GM21367 (cell line): Measurements from ENCODE around the gene ORAI2.
A peak's percentile ranks its signal among the peaks of the same experiment; 100 is the strongest.

Experiments used
- ATAC-seq: cut with Tn5 transposase; IDR thresholded peaks from one replicate; pipeline ENCODE4 v1.9.1; 2021; ENCODE audit not compliant: unreplicated experiment

ORAI2 gene

DNA sequence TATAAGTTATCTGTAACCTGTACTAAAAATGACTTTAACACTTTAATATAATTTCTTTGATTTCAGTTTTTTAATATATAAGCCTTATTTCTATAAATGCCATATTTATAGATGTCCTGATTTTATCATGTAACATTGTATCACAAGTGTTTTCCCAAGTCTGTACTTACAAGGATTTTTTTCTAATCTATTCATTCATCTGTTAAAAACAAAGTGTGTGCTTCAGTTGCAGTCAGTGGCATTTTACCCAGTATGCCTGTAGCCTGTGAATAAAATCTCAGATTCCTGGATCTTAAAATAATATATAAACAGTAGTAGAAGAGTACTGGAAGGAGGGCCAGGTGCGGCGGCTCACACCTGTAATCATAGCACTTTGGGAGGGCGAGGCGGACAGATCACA is 19.8 kb upstream of the ORAI2 start:
- ATAC-seq, result no peak

DNA sequence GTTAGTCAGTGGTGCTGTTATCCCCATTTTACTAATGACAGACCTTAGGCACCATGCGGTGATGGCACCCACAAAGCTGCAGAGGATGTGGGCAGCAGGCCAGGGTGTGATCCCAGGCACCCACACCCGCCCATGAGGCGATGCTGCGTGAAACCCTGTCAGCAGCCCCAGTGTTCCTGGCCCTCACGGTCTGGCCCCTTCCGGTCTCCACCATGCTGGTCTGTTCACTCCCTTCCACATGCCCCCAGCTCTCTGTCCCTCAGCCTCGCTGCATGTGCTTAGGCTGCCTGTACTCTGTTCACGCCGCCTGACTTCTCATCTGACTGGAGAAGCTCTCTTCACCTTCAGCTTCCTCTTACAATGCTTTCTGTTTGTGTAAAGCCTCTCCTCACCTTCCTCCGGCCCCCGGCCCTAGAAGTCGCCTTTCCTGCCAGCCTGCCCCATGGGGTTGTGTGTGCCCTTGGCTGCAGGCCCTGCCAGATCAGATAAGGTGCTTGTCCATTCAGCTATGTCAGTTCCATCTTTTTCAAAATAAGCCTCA is 17.6 kb upstream of the ORAI2 start:
- peak; percentile 52 for ATAC-seq

DNA sequence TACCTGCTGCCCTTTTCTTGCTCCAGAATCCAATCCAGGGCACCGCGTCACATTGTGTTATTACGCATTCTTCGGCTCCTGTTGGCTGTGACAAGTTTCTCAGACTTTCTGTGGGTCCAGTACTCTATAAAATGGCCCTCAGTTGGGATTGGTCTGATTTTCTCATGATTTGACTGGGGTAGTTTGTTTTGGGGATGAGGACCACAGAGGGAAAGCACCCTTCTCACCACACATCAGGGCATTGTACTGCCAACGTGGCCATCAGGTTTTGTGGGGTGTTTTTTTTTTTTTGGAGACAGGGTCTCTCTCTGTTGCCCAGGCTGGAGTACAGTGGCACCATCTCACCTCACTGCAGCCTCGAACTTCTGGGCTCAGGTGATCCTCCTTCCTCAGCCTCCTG is 17.0 kb upstream of the ORAI2 start:
- no peak for ATAC-seq

DNA sequence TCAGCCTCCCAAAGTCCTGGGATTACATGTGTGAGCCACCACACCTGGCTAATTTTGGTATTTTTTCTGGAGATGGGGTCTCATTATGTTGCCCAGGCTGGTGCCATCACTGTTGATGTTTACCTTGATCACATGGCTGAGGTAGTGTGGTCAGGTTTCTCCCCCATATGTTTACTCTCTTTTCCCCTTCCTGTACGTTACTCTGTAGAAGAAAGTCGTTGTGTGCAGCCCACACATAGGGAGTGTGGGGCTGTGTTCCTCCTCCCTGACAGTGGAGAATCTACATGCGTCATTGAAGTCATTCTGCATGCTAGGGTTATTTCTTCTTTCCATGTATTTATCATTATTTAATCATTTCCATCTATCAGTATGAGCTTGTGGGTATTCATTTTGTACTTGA is 16.3 kb upstream of the ORAI2 start:
- no peak for ATAC-seq

DNA sequence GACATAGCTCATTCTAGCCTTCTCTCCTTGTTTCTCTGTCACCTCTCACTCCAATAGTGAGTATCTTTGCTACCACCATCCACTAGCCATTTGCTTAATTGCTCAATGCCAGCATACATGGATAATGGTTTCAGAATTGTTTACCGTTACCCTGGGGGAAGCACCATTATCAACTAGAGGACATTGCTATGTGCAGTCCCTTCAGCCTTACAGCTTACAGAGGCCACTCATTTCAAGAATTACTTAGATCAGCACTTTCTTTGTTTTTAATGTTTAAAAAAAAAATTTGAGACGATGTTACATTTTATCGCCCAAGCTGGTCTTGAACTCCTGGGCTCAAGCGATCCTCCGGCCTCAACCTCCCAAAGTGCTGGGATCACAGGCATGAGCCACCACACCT is 14.8 kb upstream of the ORAI2 start:
- no peak for ATAC-seq

DNA sequence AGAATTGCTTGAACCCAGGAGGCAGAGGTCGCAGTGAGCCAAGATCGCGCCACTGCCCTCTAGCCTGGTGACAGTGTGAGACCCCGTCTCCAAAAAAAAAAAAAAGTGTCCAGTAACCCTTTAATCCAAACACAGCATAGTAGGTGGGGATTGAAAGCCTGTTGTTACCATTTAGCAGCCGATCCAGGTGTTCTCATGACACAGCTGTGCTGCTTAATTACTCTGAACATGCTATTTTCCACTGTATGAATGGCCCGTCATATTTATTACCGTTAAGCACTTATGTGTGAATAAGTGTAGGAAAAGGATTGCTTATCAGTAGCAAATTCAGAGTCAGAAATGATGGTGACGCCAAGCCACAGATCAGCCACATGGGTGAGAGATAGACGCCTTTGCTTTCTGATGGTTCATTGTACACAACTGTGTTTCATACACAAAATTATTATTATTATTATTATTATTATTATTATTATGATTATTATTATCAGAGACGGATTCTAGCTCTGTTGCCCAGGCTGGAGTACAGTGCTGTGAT is 11.6 kb upstream of the ORAI2 start:
- ATAC-seq, result no peak

DNA sequence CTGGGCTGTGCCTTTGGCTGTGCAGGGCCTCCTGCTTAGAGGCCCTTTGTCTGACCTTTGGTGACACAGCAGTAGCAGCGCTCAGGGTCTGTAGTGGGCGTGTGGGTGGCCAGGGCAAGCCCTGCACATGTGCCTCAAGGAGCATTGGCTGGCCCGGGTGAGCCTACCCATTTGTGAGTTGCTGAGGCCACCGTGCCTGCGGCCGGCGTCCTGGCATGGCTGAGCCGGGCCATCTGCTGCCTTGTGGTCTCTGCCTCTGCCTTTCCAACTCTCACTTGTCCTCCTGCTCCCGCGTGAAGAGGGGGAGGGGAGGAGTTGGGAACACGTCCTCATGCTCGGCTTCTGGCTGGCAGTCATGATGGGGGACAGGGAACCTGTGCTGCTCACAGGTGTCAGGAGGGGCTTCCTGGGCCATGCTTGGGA is 9.2 kb upstream of the ORAI2 start:
- ATAC-seq, result no peak

DNA sequence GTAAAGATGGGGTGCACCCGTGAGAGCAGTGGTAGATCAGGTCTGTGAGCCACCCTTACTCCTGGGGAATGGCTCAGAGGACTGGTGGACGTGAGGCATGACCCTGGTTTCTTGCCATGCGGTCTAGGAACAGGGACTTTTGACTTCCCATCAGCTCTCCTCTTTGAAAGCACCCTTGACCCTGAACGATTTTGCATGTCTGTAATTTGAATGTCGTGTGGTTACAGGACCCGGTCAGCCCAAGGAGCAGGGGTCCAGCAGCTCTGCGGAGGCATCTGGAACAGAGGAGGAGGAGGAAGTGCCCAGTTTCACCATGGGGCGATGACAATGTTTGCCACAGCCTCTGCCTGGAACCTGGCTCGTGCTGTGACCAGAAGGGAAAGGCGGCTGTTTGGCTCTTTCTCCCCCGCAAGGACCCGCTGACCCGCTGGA is 8.6 kb upstream of the ORAI2 start:
- ATAC-seq, result no peak

DNA sequence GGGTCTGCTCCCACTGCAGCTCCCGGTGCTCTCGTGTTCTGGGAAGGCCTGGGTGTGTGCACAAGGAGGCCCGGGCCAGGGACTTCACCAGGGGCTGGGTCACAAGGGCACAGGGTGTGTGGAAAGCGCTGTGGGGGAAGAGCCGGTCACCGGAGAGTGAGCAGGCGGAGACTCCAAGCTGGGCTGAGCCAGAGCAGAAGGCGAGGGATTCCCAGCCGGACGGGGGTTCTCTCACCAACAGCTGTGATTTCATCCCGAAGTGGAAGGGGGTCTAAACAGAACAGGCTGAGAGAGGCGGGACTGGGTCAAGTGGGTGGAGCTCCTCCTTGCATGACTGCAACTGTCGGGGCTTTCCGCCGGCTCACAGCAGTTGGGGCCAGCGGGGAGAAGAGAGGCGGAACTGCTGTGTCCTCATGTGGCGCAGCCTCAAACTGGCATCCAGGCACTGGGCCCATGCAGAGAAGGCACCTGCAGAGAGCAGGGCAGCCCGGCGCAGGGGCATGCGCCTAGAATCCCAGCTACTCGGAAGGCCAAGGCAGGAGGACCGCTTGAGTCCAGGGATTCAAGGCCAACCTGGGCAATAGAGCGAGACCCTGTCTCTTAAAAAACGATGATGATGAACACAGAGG is 7.6 kb upstream of the ORAI2 start:
- peak; percentile 54 for ATAC-seq

DNA sequence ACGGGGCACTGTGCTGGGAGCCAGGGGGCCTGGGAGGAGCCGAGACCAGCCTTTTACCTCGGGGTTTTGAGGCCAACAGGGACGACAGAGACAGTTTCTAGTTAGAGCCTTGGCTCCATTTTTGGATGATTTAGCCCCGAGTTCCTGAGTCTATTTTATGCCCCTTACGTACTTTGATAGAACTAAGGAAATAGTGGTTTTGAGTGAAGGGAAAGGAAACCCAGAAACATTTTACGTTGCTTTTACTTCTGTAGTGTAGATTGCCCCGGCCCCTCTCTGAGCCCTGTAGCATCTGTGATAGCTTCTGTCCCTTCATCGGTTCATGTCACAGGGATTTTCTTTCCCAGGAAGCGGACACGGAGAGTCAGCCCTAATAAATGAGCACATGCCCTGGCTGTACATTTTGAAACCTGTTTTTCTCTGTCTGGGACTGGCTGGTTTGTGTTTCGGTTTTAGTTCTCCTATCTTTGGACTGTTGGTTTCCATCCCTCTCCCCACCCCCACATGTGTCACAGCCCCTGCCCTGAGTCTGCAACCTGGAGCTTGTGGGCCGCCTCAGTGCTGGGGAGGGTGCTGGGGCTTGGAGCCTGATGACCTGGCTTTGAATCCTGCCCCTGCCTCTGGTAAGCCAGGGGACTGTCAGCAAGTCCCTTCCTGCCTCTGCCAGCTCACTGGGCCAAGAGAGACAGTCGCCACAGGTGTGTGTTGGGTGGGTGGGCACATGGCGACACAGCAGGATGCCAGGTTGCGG is 6.9 kb upstream of the ORAI2 start:
- peak; percentile 39 for ATAC-seq

DNA sequence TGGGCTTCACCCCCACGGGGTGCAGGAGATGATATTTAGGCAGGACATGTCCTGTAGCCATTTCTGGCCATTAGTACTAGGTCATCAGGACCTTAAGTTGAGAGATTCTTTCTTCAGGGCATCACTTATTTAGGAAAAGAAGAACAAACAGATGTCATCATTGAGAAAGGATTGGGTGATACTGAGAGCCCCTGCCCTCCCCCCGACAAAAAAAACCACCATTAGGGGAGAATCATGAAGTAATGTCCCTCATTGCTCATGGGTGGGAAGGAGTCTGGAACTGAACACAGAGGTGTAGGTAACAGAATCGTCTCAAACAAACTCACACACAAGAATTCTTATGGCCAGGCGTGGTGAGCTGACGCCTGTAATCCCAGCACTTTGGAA is 6.4 kb upstream of the ORAI2 start:
- no peak for ATAC-seq

DNA sequence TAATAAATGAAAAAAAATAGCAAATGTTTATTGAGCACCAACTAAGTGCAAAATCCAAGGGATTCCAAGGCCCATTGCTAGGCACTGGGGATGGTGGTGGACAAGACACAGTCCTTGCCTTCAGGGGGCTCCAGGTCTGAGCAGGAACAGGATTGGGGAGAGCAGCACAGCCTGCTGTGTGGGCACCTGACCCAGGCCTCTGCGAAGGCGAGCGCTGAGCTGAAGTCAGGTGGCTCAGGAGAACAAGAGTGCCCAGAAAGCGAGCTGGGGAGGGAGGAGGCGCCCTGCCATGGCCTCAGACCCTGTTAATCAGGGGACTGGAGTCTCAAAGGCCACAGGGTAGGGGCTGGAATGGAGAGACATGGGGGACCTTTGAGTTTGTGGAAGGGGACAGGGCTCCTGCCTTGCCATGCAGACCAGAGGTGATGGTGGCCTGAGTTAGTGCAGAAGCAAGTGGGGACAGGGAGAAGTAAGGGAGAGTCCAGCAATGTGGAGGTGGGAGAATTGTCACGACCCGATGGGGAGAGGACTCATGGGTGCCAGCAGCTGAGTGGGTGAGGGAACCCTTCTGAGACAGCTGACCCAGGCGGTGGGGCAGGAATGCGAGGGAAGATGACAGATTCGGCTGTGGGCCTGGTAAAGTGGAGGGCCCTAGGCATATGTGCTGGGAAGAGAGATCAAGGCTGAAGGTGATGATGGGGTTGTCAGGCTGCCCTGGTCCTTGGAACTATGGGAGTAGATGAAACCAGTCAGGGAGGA is 4.1 kb upstream of the ORAI2 start:
- ATAC-seq, result no peak

DNA sequence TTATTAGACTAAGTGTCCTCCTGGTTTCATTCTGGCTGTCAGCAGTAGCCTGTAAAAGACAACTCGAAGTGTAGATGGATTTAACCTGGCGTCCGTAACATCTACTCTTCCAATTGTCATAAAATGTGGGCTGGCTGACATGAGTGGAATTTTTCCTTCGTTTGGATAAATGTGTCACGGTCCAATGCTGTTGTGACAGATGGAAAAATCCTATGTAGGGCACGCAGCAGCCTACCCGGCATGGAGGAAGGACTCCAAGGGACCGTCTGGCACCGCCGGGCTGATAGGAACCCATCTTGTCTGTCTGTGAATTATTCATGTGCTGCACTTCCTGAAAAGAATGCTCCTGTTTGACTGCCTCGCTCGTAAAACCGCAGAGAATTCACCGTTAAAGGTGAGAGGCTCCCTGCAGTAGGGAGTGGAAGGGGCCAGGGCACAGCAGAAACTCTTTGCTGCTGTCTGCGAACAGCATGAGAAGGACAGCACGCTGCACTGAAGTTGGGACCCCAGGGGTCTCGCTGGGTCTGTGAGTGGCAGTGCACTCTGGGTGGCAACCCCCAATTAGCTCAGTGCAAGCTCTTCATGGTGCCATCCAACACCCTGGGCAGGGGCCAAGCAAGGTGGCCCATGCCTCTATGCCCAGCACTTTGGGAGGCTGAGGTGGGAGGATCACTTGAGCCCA is 1.6 kb upstream of the ORAI2 start:
- ATAC-seq, result no peak

DNA sequence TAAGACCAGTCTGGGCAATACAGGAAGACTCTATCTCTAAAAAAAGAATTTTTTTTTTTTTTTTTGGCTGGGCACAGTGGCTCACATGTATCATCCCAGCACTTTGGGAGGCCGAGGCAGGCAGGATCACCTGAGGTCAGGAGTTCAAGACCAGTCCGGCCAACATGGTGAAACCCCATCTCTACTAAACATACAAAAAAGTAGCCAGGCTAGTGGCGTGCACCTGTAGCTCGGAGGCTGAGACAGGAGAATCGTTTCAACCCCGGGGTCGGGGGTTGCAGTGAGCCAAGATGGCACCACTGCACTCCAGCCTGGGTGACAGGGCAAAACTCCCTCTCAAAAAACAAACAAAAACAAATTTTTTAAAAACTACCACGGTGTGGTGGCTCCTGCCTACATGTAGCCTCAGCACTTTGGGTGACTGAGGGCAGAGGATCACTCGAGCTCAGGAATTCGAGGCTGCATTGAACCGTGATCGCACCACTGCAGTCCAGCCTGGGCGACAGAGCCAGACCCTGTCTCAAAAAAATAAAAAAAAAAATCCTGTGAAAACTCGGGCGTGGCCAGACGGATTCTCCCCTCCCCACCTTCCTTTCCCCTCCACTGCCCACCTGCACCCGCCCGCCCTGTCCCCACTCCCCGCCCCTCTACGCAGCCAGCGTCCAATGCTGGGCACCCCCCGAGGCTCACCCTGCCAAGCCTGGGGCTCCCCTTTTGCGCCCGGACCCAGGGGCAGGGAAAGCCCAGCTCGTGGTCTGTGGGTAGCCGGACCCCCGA is 745 bp upstream of the ORAI2 start:
- ATAC-seq, result peak; percentile 21

DNA sequence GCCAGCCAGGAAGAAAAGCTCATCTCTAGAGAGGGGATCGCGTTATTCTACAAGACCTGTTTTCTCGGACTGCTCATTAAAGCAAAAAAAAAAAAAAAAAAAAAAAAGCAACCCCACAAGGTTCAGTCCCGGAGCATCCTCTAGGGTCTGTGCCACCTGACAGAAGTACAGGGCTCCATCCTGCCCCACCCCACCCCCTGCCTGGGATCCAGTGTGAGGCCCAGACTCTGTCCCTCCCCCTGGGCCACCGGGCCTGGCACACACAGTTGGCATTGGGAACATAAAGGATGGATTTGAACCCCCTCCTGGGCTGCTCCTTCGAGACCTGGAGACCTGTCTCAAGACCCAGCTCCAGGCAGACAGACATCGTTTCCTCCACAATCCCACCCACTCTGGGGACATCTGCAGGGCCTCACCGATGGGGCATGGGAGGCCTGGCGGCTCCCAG is 688 bp downstream of the ORAI2 start:
- ATAC-seq, result no peak

DNA sequence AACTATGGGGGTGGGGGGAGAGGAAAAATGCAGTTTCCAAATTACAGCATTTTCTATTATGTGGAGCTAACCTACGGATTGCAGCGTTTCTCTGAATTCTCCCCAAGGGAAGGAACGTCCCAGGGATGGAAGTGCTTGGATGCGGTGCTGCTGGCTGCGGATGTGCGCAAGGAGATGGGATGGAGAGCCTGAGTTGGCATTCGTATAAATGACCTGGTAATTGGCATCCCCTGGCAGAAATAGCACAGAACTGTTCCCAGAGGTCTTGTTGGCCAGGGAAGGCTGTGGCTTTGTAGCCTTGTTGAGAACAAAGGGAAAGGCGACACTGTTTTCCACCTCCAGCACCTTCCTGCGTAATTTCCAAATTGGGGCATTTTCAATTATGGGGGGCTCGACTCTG is 2.7 kb downstream of the ORAI2 start:
- ATAC-seq, result no peak

DNA sequence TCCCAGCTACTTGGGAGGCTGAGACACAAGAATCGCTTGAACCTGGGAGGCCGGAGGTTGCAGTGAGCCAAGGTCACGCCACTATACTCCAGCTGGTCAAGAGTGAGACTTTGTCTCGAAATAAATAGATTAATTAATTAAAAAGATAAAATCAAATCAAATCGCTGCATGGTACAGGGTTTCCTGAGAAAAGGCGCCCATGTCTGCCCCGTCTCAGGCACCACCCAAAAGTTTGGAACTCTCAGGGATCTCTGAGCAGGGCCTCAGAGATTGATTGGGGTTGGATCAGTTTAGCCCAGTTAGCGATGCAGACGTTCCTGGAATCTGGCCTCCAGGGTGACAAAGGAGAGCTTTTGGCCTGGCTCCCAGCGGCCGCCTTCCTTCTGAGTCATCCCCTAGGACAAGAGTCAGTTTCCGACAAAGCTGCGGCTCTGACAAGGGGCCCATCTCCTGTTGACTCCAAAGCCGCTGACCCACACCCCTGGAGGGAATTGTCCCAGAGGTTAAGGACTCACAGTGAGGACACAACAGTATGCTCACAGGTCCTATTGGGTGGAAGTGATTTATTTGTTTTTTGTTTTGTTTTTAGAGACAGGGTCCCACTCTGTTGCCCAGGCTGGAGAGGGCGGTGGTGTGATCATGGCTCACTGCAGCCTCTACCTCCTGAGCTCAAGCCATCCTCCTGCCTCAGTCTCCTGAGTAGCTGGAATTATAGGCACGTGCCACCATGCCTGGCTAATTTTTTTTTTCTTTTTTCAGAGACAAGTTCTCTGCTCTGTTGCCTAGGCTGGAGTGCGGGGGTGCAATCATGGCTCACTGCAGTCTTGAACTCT is 6.8 kb downstream of the ORAI2 start:
- no peak for ATAC-seq

DNA sequence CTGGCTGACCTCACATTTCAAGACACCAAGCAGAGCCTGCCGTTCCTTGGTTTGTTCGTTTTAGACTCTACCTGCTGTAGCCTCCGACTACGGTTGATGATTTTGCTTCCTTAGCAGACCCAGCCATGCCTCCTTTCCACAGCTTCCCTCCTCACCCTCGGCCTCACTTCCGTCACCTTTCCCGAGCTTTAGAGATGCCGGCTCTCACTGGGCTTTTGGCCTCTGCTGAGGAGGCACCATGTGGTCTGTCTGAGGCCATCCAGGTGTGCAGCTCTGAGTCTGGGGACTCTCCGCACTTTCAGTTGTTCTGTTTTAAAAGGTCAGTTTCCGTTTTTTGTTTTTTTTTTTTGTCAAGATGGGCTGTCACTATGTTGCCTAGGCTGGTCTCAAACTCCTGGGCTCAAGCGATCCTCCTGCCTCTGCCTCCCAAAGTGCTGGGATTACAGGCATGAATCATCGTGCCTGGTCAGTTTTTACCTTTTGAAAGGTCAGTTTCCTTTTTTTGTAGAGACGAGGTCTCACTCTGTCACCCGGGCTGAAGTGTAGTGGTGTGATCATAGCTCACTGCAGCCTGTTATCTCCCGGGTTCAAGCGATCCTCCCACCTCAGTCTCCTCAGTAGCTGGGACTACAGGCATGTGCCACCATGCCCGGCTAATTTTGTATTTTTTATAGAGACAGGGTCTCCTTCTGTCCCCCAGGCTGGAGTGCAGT is 11.7 kb downstream of the ORAI2 start:
- ATAC-seq, result peak; percentile 33

DNA sequence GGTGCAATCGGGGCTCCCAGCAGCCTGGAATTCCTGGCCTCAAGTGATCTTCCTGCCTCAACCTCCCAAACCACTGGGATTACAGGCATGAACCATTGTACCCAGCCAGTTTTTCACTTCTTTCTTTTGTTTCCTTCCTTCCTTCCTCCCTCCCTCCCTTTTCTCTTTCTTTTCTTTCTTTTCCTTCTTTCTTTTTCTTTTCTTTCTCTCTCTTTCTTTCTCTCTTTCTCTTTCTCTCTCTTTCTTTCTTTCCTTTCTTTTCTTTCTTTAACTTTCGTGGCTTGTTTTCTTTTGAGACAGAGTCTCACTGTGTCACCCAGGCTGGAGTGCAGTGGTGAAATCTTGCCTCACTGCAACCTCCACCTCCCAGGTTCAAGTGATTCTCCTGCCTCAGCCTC is 12.3 kb downstream of the ORAI2 start:
- ATAC-seq, result no peak
